Neural cell (in vitro differentiated cells): ENCODE measurements around the gene ERGIC3. TPM values are rescaled to one million over a fixed set of nuclear protein-coding genes. Genes with fewer than 3 reads are reported as not detected.

Experiments
- H2AFZ ChIP-seq: fragments of 200-600, 300-800 bp; sonication (generic), shearing (Covaris generic); 2 replicates; pipeline ENCODE4 v1.6.0; 2014; ENCODE audit warnings: low read depth, mild to moderate bottlenecking, antibody characterized with exemption, low read length, moderate library complexity
- H3F3A ChIP-seq: fragments of 200-600 bp; shearing (Covaris generic); 2 replicates; pipeline ENCODE4 v1.6.1; 2016; ENCODE audit warnings: mild to moderate bottlenecking, moderate library complexity, mixed read lengths, antibody characterized with exemption, low read length; ENCODE audit not compliant: insufficient read depth, poor library complexity, severe bottlenecking
- H3K27ac ChIP-seq: fragments of 200-600, 300-800 bp; sonication (generic), shearing (Covaris generic); 2 replicates; pipeline ENCODE4 v1.5.1; 2014; ENCODE audit warnings: mild to moderate bottlenecking, low read length, moderate library complexity
- H3K27me3 ChIP-seq: fragments of 300-800, 200-600 bp; sonication (generic), shearing (Covaris generic); 2 replicates; pipeline ENCODE4 v1.6.0; 2014; ENCODE audit warnings: mild to moderate bottlenecking, low read depth, low read length, moderate library complexity; ENCODE audit not compliant: insufficient read depth
- H3K36me3 ChIP-seq: fragments of 300-800, 200-600 bp; sonication (generic), shearing (Covaris generic); 2 replicates; pipeline ENCODE4 v1.5.1; 2014; ENCODE audit warnings: mild to moderate bottlenecking, antibody characterized with exemption, low read length, moderate library complexity; ENCODE audit not compliant: insufficient read depth
- H3K4me2 ChIP-seq: fragments of 300-800, 200-600 bp; sonication (generic), shearing (Covaris generic); 2 replicates; pipeline ENCODE4 v1.6.0; 2014; ENCODE audit warnings: mild to moderate bottlenecking, low read length
- H3K4me3 ChIP-seq: fragments of 300-800, 200-600 bp; sonication (generic), shearing (Covaris generic); 2 replicates; pipeline ENCODE4 v1.5.1; 2014; ENCODE audit warnings: mild to moderate bottlenecking, low read length, moderate library complexity
- H3K79me2 ChIP-seq: fragments of 200-600 bp; shearing (Covaris generic); replicated peaks from 2 replicates; pipeline ENCODE4 v1.6.0; 2014; ENCODE audit warnings: mild to moderate bottlenecking, low read length, moderate library complexity; ENCODE audit not compliant: insufficient read depth
- H3K9ac ChIP-seq: fragments of 300-800, 200-600 bp; sonication (generic), shearing (Covaris generic); 2 replicates; pipeline ENCODE4 v1.6.1; 2016; ENCODE audit warnings: mild to moderate bottlenecking, low read length, mixed read lengths
- H3K9me2 ChIP-seq: fragments of 200-600 bp; shearing (Covaris generic); 2 replicates; pipeline ENCODE4 v1.6.1; 2016; ENCODE audit warnings: mild to moderate bottlenecking, low read length, mixed read lengths; ENCODE audit not compliant: insufficient read depth
- H3K9me3 ChIP-seq: fragments of 200-600, 300-800 bp; sonication (generic), shearing (Covaris generic); 2 replicates; pipeline ENCODE4 v1.6.1; 2016; ENCODE audit warnings: mild to moderate bottlenecking, mixed run types, low read length, moderate library complexity, mixed read lengths
- H4K20me1 ChIP-seq: fragments of 200-600 bp; shearing (Covaris generic); 2 replicates; pipeline ENCODE4 v1.6.1; 2016; ENCODE audit warnings: mild to moderate bottlenecking, mixed run types; ENCODE audit not compliant: insufficient read depth
- CTCF ChIP-seq: fragments of 450-650 bp; IDR thresholded peaks from 2 replicates; pipeline ENCODE4 v1.5.1; 2014; ENCODE audit warnings: antibody characterized with exemption, mild to moderate bottlenecking, moderate library complexity; ENCODE audit not compliant: poor library complexity, severe bottlenecking
- EP300 ChIP-seq: fragments of 450-650 bp; conservative IDR thresholded peaks from 2 replicates; pipeline ENCODE4 v1.6.1; 2014; ENCODE audit warnings: antibody characterized with exemption, mild to moderate bottlenecking, moderate library complexity; ENCODE audit not compliant: poor library complexity, severe bottlenecking
- EZH2 ChIP-seq: fragments of 200-600, 300-800 bp; shearing (Covaris generic), sonication (generic); IDR thresholded peaks from 2 replicates; pipeline ENCODE4 v1.6.1; 2014; ENCODE audit warnings: antibody characterized with exemption, low read length, borderline replicate concordance, mild to moderate bottlenecking; ENCODE audit not compliant: insufficient read depth, poor library complexity, severe bottlenecking
- MXI1 ChIP-seq: fragments of 450-650 bp; conservative IDR thresholded peaks from 2 replicates; pipeline ENCODE4 v1.6.1; 2014; ENCODE audit warnings: antibody characterized with exemption, mild to moderate bottlenecking; ENCODE audit not compliant: poor library complexity, severe bottlenecking
- POLR2AphosphoS5 ChIP-seq: IDR thresholded peaks from 2 replicates; pipeline ENCODE4 v1.6.1; 2012
- RAD21 ChIP-seq: fragments of 450-650 bp; conservative IDR thresholded peaks from 2 replicates; pipeline ENCODE4 v1.6.1; 2014; ENCODE audit warnings: antibody characterized with exemption, mild to moderate bottlenecking, moderate library complexity
- REST ChIP-seq: IDR thresholded peaks from 2 replicates; pipeline ENCODE4 v1.6.1; 2012; ENCODE audit warnings: borderline replicate concordance
- SMC3 ChIP-seq: fragments of 450-650 bp; conservative IDR thresholded peaks from 2 replicates; pipeline ENCODE4 v1.6.1; 2014; ENCODE audit warnings: antibody characterized with exemption, mild to moderate bottlenecking, moderate library complexity; ENCODE audit not compliant: poor library complexity
- TAF1 ChIP-seq: IDR thresholded peaks from 2 replicates; pipeline ENCODE4 v1.6.1; 2012; ENCODE audit warnings: low read depth
- polyA plus RNA-seq: library from polyadenylated mRNA; depleted of rRNA; stranded (reverse); fragments of >200 nt; gene quantifications from 2 replicates; pipeline ENCODE4 v1.2.3, GENCODE V29; 2014

Gene ERGIC3
- polyA plus RNA-seq, 1 donor from 2014 or later, result 385 TPM

DNA sequence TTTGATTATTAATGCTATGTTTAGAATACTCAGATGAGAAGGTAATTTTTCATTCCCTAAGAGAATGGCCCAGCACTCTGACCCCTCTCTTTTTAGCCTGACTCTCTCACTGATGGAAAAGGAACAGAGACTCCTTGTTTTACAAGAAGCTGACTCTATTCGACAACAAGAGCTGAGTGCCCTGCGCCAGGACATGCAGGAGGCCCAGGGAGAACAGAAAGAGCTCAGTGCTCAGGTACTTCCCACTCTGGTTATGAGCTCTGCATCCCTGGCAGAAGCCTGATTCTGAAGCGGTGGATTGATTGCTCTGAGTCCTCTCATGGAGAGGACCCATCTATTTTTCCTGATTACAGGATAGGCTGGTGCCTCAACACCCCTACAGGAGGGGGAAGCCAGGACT lies 45.4 kb upstream of the ERGIC3 start:
- Histone ChIP-seq H3K9me3 (no peaks in the 10 kb centered on the region), H3K27ac (no peak overlapping the region), H2AFZ (no peak overlapping the region), H3F3A (no peaks in the 10 kb centered on the region), H3K9ac (no peak overlapping the region), H3K4me3 (no peak overlapping the region), H4K20me1 (no peaks in the 10 kb centered on the region), H3K27me3 (no peaks in the 10 kb centered on the region), H3K79me2 (no peaks in the 10 kb centered on the region), H3K4me2 (no peak overlapping the region), H3K36me3 (peaks cover 5% of the 10 kb centered on the region), H3K9me2 (no peaks in the 10 kb centered on the region)
- TF ChIP-seq EZH2, result no peak
- no peak for TF ChIP-seq TAF1
- TF ChIP-seq SMC3, result no peak
- TF ChIP-seq CTCF, result no peak
- no peak for TF ChIP-seq POLR2AphosphoS5
- TF ChIP-seq MXI1, result no peak
- no peak for TF ChIP-seq REST
- TF ChIP-seq EP300, result no peak
- no peak for TF ChIP-seq RAD21

GRCh38 chr20:35497320-35497719 lies 44.6 kb upstream of the ERGIC3 start:
- H3K27ac ChIP-seq, result no peak overlapping the region
- no peaks in the 10 kb centered on the region for H4K20me1 ChIP-seq
- no peaks in the 10 kb centered on the region for H3F3A ChIP-seq
- no peaks in the 10 kb centered on the region for H3K27me3 ChIP-seq
- no peaks in the 10 kb centered on the region for H3K9me2 ChIP-seq
- H3K79me2 ChIP-seq, result no peaks in the 10 kb centered on the region
- no peak overlapping the region for H3K9ac ChIP-seq
- H3K4me2 ChIP-seq, result no peak overlapping the region
- peaks cover 5% of the 10 kb centered on the region for H3K36me3 ChIP-seq
- H2AFZ ChIP-seq, result no peak overlapping the region
- TF ChIP-seq EZH2 (no peak), RAD21 (no peak), EP300 (no peak), SMC3 (no peak), TAF1 (no peak), MXI1 (no peak), REST (no peak), CTCF (no peak), POLR2AphosphoS5 (no peak)
- H3K9me3 ChIP-seq, result no peaks in the 10 kb centered on the region
- no peak overlapping the region for H3K4me3 ChIP-seq
